BE2C (cell line): ENCODE measurements around the gene MS4A15.
"Not testable (repeated sequence)": the region's sequence is repeated elsewhere in the genome, so short reads cannot be mapped to it uniquely, and the experiment has no call there.

Experiments used
- DNase-seq: peaks from one replicate; pipeline ENCODE4 v3.0.0-alpha.2; 2020
- H3K27me3 ChIP-seq: fragments of 250-450 bp; sonication (Bioruptor Pico); 2 replicates; pipeline ENCODE4 v1.5.1; 2020; ENCODE audit warnings: mild to moderate bottlenecking
- H3K36me3 ChIP-seq: fragments of 250-450 bp; sonication (Bioruptor Pico); 2 replicates; pipeline ENCODE4 v1.5.1; 2020; ENCODE audit warnings: mild to moderate bottlenecking
- H3K4me1 ChIP-seq: fragments of 250-450 bp; sonication (Bioruptor Pico); 2 replicates; pipeline ENCODE4 v1.5.1; 2020
- H3K4me3 ChIP-seq: 2 replicates; pipeline ENCODE4 v1.5.1; 2011; ENCODE audit warnings: low read depth, low read length
- H3K9me3 ChIP-seq: fragments of 250-450 bp; sonication (Bioruptor Pico); 2 replicates; pipeline ENCODE4 v1.5.1; 2020
- CTCF ChIP-seq: IDR thresholded peaks from 2 replicates; pipeline ENCODE4 v1.5.1; 2012; ENCODE audit warnings: mild to moderate bottlenecking, low read depth, low read length

Gene MS4A15

GRCh38 chr11:60757231-60757800, 649 bp downstream of the MS4A15 start:
- no peak for DNase-seq
- Histone ChIP-seq H3K4me1 (no peaks in the 10 kb centered on the region), H3K36me3 (no peaks in the 10 kb centered on the region), H3K9me3 (no peaks in the 10 kb centered on the region), H3K4me3 (no peak overlapping the region), H3K27me3 (peaks cover 11% of the 10 kb centered on the region)
- TF ChIP-seq CTCF = no peak

DNA sequence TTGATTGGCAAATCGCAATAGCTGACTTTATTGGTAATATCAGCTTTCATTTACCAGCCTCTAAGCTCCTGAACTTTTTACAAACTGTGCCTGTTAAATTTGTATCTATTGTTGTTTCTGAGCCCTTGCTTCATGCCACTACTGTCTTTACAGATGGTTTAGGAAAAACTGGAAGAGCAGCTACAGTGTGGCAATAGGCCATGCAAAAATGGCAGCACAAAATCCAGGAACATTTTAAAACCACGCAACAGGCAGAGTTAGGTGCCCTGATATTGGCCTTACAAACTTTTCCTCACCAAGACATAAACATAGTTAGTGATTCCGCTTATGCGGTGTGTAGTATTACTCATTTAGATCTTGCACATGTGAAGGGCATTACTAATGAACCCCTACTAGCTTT, 2.0 kb downstream of the MS4A15 start:
- H3K4me1 ChIP-seq, H3K36me3 ChIP-seq, H3K4me3 ChIP-seq, H3K9me3 ChIP-seq, DNase-seq: not testable (repeated sequence)
- peaks cover 11% of the 10 kb centered on the region; the same call in 1 of the 2 replicates for H3K27me3 ChIP-seq

DNA sequence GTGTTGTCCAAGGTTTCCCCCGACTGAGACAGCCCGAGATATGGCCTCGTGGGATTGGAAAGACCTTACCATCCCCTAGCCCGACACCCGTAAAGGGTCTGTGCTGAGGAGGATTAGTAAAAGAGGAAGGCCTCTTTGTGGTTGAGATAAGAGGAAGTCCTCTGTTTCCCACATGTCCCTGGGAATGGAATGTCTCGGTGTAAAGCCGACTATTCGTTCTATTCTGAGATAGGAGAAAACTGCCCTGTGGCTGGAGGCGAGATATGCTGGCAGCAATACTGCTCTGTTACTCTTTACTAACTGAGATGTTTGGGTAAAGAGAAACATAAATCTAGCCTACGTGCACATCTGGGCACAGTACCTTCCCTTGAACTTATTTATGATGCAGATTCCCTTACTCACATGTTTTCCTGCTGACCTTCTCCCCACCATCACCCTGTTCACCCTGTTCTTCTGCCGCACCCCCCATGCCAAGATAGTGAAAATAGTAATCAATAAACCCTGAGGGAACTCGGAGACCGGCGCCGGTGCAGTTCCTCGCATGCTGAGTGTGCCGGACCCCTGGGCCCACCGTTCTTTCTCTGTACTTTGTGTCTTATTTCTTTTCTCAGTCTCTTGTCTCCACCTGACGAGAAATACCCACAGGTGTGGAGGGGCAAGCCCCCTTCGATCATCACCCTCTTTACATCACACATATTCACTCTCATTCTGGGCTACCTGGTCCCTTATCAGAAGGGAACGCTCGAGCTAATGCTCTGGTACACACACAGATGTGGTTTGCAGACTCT, 3.0 kb downstream of the MS4A15 start:
- not testable (repeated sequence) for H3K36me3 ChIP-seq, DNase-seq, H3K9me3 ChIP-seq, H3K4me1 ChIP-seq, H3K4me3 ChIP-seq
- H3K27me3 ChIP-seq = peaks cover 11% of the 10 kb centered on the region; the same call in 1 of the 2 replicates

GRCh38 chr11:60761436-60762190, 4.9 kb downstream of the MS4A15 start:
- no peak for DNase-seq
- Histone ChIP-seq H3K9me3 (no peaks in the 10 kb centered on the region), H3K36me3 (no peaks in the 10 kb centered on the region), H3K4me3 (no peak overlapping the region), H3K4me1 (no peaks in the 10 kb centered on the region), H3K27me3 (peaks cover 11% of the 10 kb centered on the region; the same call in 1 of the 2 replicates)
- no peak for TF ChIP-seq CTCF

GRCh38 chr11:60762851-60763691, 6.4 kb downstream of the MS4A15 start:
- TF ChIP-seq CTCF = peak; percentile 40
- H3K4me3 ChIP-seq = no peak overlapping the region
- no peaks in the 10 kb centered on the region for H3K36me3 ChIP-seq
- 0 out of 2 replicates have a peak, but pooled peaks cover 6% of the 10 kb centered on the region for H3K27me3 ChIP-seq
- DNase-seq = no peak
- no peaks in the 10 kb centered on the region for H3K9me3 ChIP-seq
- H3K4me1 ChIP-seq = no peaks in the 10 kb centered on the region

DNA sequence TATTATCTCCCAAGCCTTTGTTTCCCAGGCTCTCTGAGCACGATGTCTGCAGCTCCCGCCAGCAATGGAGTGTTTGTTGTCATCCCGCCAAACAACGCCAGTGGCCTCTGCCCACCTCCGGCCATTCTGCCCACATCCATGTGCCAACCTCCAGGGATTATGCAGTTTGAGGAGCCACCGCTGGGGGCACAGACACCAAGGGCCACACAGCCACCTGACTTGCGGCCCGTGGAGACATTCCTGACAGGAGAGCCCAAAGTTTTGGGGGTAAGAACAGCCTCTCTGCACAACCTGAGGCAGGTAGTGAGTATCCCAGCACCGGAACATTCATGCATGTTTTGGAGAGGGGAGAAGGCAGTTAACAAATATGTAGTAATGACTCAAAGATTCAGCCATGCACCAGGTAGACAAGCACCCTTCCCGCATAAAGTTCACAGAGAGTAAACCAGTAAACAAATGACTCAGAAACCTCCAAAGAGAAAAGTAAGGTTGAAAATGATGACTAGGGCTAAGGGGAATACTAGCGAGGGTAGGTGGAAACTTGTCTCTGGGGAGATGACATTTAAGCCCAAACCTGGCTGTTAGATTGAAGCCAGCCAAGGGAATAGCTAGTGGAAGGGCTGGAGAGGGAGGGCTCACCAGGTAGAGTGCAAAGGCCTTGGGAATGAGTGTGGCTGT, 7.2 kb downstream of the MS4A15 start:
- DNase-seq = no peak
- Histone ChIP-seq H3K4me1 (no peaks in the 10 kb centered on the region), H3K27me3 (0 out of 2 replicates have a peak, but pooled peaks cover under 1% of the 10 kb centered on the region), H3K9me3 (no peaks in the 10 kb centered on the region), H3K4me3 (no peak overlapping the region), H3K36me3 (no peaks in the 10 kb centered on the region)
- TF ChIP-seq CTCF = no peak
